ENCODE results near the gene PAQR7.

Gene PAQR7

DNA sequence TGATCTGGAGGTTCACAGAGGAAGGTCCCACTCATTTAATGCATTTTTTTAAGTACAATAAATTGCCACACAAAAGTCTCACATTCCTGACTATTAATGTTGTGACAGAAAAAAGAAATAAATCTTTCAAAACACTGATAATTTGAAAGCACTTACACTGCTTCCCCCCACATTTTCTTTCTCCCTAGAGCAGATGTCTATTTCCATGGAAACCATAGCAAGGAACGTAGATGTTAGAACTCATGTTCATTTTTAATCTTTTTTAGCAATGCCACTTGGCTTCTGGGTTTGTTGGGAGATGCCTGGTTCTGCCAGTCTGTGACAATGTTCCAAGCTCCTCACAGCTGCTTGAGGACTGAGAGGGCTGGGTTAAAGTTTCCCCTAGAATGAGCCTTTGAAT lies 32.7 kb upstream of the PAQR7 start:
- Mint-ChIP-seq H3K27ac (no peak overlapping the region), H3K36me3 (peaks cover 18% of the 10 kb centered on the region), H3K27me3 (peaks cover 47% of the 10 kb centered on the region), H3K4me1 (peaks cover 23% of the 10 kb centered on the region), H3K9me3 (no peaks in the 10 kb centered on the region), H3K4me3 (no peak overlapping the region)
- CTCF ChIA-PET, result interaction anchor here (1.2 to 1.8 kb wide), 2 partner anchors 12 to 89 kb away, joined by 3 to 7 read pairs; partner anchors contain the start of gene PAFAH2
- no peak for DNase-seq

GRCh38 chr1:25907601-25908000 lies 32.1 kb upstream of the PAQR7 start:
- H3K27ac Mint-ChIP-seq, result peak overlapping the region; percentile 5
- H3K27me3 Mint-ChIP-seq, result peaks cover 43% of the 10 kb centered on the region
- CTCF ChIA-PET, result interaction anchor here (1.2 to 1.8 kb wide), 2 partner anchors 11 to 90 kb away, joined by 3 to 7 read pairs; partner anchors contain the start of gene PAFAH2

DNA sequence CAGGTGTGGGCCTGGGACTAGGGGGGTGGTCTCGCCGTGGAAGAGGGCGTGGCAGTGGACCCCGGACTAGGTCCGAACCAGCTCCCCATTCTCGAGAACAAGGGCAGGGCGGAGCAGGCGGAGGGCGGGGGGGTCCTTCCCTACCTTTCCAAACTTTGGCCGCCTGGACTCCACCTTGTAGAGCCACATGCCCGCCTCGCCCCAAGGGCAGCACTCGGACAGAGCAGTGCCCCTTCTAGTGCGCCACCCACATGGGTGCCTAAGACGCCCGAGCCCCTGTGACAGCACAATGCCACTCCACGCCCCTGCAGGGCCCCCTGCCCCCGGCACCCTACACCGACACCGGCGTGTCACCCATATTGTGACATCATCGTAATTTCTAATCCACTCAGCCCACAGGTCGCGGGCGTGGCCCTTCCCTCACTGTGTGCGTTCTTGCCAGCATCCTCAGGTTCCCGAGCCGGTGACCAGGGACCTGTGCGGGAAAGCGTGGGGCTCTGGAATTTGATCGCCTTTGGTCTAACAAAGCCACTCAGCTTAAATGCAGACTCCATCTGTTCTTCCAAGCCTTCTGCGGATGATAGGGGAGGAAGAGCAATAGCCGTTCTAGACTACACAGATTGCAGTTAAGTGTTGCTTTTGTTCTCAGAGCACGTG lies 31.3 kb upstream of the PAQR7 start:
- no peaks in the 10 kb centered on the region for H3K9me3 Mint-ChIP-seq
- DNase-seq, result peak; percentile 53
- peaks cover 25% of the 10 kb centered on the region for H3K36me3 Mint-ChIP-seq
- peak overlapping the region; percentile 98 for H3K4me3 Mint-ChIP-seq
- peaks cover 34% of the 10 kb centered on the region for H3K4me1 Mint-ChIP-seq
- H3K27me3 Mint-ChIP-seq, result peaks cover 39% of the 10 kb centered on the region
- CTCF ChIA-PET, result interaction anchor here (1.8 kb wide), 1 partner anchor 91 kb away, joined by 7 read pairs; the partner anchor contains the start of gene PAFAH2
- H3K27ac Mint-ChIP-seq, result peak overlapping the region; percentile 68

More at GRCh38 chr1:25907601-25908000, 32.1 kb upstream of the PAQR7 start:
- Mint-ChIP-seq H3K9me3 (no peaks in the 10 kb centered on the region), H3K4me1 (peaks cover 28% of the 10 kb centered on the region), H3K4me3 (peak overlapping the region; percentile 98), H3K36me3 (peaks cover 22% of the 10 kb centered on the region)
- no peak for DNase-seq

- no peaks in the 10 kb centered on the region for H3K9me3 Mint-ChIP-seq
- H3K36me3 Mint-ChIP-seq, result peaks cover 32% of the 10 kb centered on the region
- H3K4me3 Mint-ChIP-seq, result peak within 1 kb of the TSS; percentile 98
- CTCF ChIA-PET, result interaction anchor here (1.1 to 3.6 kb wide), 3 partner anchors 10 to 94 kb away, joined by 3 to 31 read pairs (median 21); partner anchors contain the start of gene PAFAH2
- peaks cover 38% of the 10 kb centered on the region for H3K27me3 Mint-ChIP-seq
- H3K27ac Mint-ChIP-seq, result peak within 1 kb of the TSS; percentile 99
- peaks cover 41% of the 10 kb centered on the region for H3K4me1 Mint-ChIP-seq
- peak; percentile 93 for DNase-seq
These were observed 30.5 kb upstream of the PAQR7 start, which contains the start of gene STMN1 for GRCh38 chr1:25905680-25906643. Gene STMN1 (minus strand): TSS chr1:25906419. CDS start chr1:25904676, 1,743 bp downstream.

DNA sequence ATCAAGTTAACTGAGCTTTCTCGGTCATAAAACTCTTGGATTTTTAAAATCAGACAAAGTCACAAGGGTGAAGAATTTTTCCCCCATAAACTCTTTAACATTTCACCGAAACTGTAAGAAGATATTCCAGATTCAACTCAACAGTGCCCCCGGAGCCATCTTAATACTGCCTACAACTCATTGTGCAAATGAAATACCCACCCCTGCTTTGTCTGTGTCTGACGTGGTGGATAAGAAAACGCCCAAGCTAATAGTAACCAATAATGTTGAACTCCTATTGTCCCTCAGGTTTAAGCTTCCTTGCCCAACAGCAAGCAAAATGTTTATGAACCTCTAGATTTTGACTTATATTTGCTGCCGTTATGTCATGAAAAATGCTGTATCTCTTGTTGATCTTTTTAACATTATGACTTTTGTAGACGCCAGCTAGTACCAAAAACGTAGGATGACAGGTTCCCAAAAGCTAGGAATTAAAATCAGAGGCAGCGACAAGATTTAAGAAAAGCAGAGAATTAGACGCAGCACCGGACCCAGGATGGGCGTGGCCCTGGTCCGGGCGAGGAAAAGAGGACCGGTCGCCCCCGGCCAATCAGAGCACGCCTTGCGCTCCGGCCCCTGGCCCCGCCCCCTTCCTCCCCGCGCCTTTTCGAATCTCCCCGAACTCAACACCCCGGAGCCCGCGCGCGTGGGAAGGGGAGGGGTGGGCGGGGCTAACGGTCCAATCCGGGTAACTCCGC lies 29.6 kb upstream of the PAQR7 start:
- CTCF ChIA-PET, result interaction anchor here (0.7 to 3.6 kb wide), 4 partner anchors 9 to 94 kb away, joined by 3 to 31 read pairs (median 12); partner anchors contain the start of gene PAFAH2
- Mint-ChIP-seq H3K4me1 (peaks cover 49% of the 10 kb centered on the region), H3K27me3 (peaks cover 38% of the 10 kb centered on the region), H3K4me3 (peak overlapping the region; percentile 98), H3K9me3 (no peaks in the 10 kb centered on the region), H3K36me3 (peaks cover 41% of the 10 kb centered on the region), H3K27ac (peak overlapping the region; percentile 99)
- DNase-seq, result peak; percentile 98

DNA sequence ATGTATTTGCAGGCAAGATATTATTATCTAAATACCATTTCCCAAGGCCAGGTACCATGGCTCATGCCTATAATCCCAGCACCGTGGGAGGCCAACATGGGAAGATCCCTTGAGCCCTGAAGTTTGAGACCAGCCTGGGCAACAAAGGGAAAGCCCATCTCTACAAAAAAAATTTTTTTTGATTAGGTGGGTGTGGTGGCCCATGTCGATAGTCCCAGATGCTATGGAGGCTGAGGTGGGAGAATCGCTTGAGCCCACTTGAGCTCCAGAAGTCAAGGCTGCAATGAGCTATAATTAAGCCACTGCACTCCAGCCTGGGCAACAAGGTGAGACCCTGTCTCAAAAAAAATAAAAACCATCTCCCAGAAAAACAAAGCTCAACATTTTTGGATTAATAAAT lies 28.5 kb upstream of the PAQR7 start:
- CTCF ChIA-PET, result interaction anchor here (1.2 to 3.6 kb wide), 3 partner anchors 8 to 93 kb away, joined by 3 to 31 read pairs (median 21); partner anchors contain the start of gene PAFAH2
- peak overlapping the region; percentile 98 for H3K4me3 Mint-ChIP-seq
- H3K4me1 Mint-ChIP-seq, result peaks cover 55% of the 10 kb centered on the region
- peak overlapping the region; percentile 99 for H3K27ac Mint-ChIP-seq
- peaks cover 30% of the 10 kb centered on the region for H3K27me3 Mint-ChIP-seq
- H3K36me3 Mint-ChIP-seq, result peaks cover 48% of the 10 kb centered on the region
- no peak for DNase-seq
- no peaks in the 10 kb centered on the region for H3K9me3 Mint-ChIP-seq

GRCh38 chr1:25902462-25902861 lies 27.0 kb upstream of the PAQR7 start:
- CTCF ChIA-PET, result interaction anchor here (0.8 to 11.8 kb wide), 3 partner anchors 93 to 97 kb away, joined by 3 to 213 read pairs (median 21); partner anchors contain the start of gene PAFAH2
- H3K4me3 Mint-ChIP-seq, result peak overlapping the region; percentile 4
- H3K36me3 Mint-ChIP-seq, result peaks cover 60% of the 10 kb centered on the region
- H3K27ac Mint-ChIP-seq, result peak overlapping the region; percentile 34
- DNase-seq, result no peak
- peaks cover 58% of the 10 kb centered on the region for H3K4me1 Mint-ChIP-seq
- H3K9me3 Mint-ChIP-seq, result no peaks in the 10 kb centered on the region
- peaks cover 15% of the 10 kb centered on the region for H3K27me3 Mint-ChIP-seq

DNA sequence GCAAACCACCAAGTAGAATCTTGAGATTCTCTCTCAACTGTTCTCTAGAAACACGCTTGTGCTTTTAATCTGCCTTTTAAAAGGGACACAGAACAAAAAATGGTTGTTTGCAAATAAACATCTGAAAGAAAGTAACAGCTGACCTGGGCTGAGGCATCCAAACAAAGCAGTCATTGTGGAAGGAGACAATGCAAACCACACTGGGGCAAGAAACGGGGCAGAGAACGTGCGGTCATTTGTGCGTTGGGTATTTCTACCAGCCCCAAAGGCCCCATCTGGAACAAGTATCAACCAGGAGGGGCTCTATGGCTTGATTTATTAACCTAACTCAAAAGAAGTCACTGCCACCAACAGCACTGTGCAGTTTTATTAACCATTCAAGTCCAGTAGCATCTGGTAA lies 24.7 kb upstream of the PAQR7 start:
- Mint-ChIP-seq H3K27ac (peak overlapping the region; percentile 12), H3K27me3 (no peaks in the 10 kb centered on the region), H3K4me3 (no peak overlapping the region), H3K36me3 (peaks cover 71% of the 10 kb centered on the region), H3K4me1 (peaks cover 65% of the 10 kb centered on the region), H3K9me3 (no peaks in the 10 kb centered on the region)
- DNase-seq, result no peak
- CTCF ChIA-PET, result interaction anchor here (1.0 to 11.8 kb wide), 2 partner anchors 72 to 95 kb away, joined by 3 to 213 read pairs; partner anchors contain the start of gene PAFAH2

GRCh38 chr1:25899792-25900191 lies 24.3 kb upstream of the PAQR7 start:
- CTCF ChIA-PET, result interaction anchor here (1.0 to 11.8 kb wide), 2 partner anchors 72 to 96 kb away, joined by 3 to 213 read pairs; partner anchors contain the start of gene PAFAH2
- peaks cover 67% of the 10 kb centered on the region for H3K36me3 Mint-ChIP-seq
- no peak for DNase-seq
- no peaks in the 10 kb centered on the region for H3K9me3 Mint-ChIP-seq
- no peaks in the 10 kb centered on the region for H3K27me3 Mint-ChIP-seq
- peak overlapping the region; percentile 12 for H3K27ac Mint-ChIP-seq
- H3K4me3 Mint-ChIP-seq, result no peak overlapping the region
- peaks cover 65% of the 10 kb centered on the region for H3K4me1 Mint-ChIP-seq

- H3K27ac Mint-ChIP-seq, result peak overlapping the region; percentile 80
- H3K9me3 Mint-ChIP-seq, result no peaks in the 10 kb centered on the region
- no peak for DNase-seq
- CTCF ChIA-PET, result interaction anchor here (11.8 kb wide), 1 partner anchor 97 kb away, joined by 213 read pairs; the partner anchor contains the start of gene PAFAH2
- peaks cover 57% of the 10 kb centered on the region for H3K36me3 Mint-ChIP-seq
- H3K4me1 Mint-ChIP-seq, result peaks cover 53% of the 10 kb centered on the region
- no peaks in the 10 kb centered on the region for H3K27me3 Mint-ChIP-seq
- H3K4me3 Mint-ChIP-seq, result no peak overlapping the region
These were observed 22.9 kb upstream of the PAQR7 start for GRCh38 chr1:25898223-25899015.

DNA sequence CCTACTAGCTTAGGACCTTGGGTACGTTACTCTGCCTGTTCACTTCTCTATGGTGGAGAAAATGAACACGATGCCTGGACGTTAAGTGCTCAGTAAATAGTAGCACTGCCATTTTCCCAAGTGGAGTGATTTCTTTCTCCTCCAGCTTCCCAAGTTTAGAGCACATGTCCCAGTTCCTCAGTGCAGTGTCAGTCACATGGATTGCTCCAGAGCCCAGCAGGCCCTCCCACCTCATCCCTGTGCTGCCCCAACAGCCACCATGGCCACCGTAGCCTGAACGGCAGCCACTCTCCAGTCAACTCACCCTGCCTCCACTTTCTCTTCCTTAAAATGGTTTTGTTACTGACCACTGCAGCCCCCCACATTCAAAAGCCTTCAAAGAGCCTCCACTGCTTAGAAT lies 22.2 kb upstream of the PAQR7 start:
- no peak overlapping the region for H3K4me3 Mint-ChIP-seq
- H3K9me3 Mint-ChIP-seq, result no peaks in the 10 kb centered on the region
- H3K4me1 Mint-ChIP-seq, result peaks cover 47% of the 10 kb centered on the region
- CTCF ChIA-PET, result interaction anchor here (11.8 kb wide), 1 partner anchor 98 kb away, joined by 213 read pairs; the partner anchor contains the start of gene PAFAH2
- no peaks in the 10 kb centered on the region for H3K27me3 Mint-ChIP-seq
- no peak for DNase-seq
- peaks cover 52% of the 10 kb centered on the region for H3K36me3 Mint-ChIP-seq
- H3K27ac Mint-ChIP-seq, result no peak overlapping the region

- H3K4me3 Mint-ChIP-seq, result no peak overlapping the region
- CTCF ChIA-PET, result interaction anchor here (0.5 to 11.8 kb wide), 24 partner anchors 8 to 228 kb away, joined by 3 to 213 read pairs (median 4); partner anchors contain the start of genes MTFR1L, PAFAH2, PAQR7 and STMN1
- H3K27ac Mint-ChIP-seq, result peak overlapping the region; percentile 46
These were observed 20.8 kb upstream of the PAQR7 start for GRCh38 chr1:25896266-25896665.

More at GRCh38 chr1:25896266-25896665, 20.8 kb upstream of the PAQR7 start:
- DNase-seq, result no peak
- peaks cover 43% of the 10 kb centered on the region for H3K36me3 Mint-ChIP-seq
- H3K9me3 Mint-ChIP-seq, result no peaks in the 10 kb centered on the region
- peaks cover 35% of the 10 kb centered on the region for H3K4me1 Mint-ChIP-seq
- H3K27me3 Mint-ChIP-seq, result no peaks in the 10 kb centered on the region

Measured in activated naive CD4-positive, alpha-beta T cell treated with anti-CD3 and anti-CD28 coated beads, Interleukin-2, amount 10 ng/mL, durations not matched to agents 7 days and 5 days (primary cell).